CD4-positive, alpha-beta T cell treated with Interleukin-6 for 4 hours (primary cell): ENCODE results near the gene AMZ1.

Source experiments
- DNase-seq: peaks from one replicate; pipeline ENCODE4 v3.0.0-alpha.2; 2020; ENCODE audit warnings: mixed read lengths

Gene AMZ1, protein sequence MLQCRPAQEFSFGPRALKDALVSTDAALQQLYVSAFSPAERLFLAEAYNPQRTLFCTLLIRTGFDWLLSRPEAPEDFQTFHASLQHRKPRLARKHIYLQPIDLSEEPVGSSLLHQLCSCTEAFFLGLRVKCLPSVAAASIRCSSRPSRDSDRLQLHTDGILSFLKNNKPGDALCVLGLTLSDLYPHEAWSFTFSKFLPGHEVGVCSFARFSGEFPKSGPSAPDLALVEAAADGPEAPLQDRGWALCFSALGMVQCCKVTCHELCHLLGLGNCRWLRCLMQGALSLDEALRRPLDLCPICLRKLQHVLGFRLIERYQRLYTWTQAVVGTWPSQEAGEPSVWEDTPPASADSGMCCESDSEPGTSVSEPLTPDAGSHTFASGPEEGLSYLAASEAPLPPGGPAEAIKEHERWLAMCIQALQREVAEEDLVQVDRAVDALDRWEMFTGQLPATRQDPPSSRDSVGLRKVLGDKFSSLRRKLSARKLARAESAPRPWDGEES

DNA sequence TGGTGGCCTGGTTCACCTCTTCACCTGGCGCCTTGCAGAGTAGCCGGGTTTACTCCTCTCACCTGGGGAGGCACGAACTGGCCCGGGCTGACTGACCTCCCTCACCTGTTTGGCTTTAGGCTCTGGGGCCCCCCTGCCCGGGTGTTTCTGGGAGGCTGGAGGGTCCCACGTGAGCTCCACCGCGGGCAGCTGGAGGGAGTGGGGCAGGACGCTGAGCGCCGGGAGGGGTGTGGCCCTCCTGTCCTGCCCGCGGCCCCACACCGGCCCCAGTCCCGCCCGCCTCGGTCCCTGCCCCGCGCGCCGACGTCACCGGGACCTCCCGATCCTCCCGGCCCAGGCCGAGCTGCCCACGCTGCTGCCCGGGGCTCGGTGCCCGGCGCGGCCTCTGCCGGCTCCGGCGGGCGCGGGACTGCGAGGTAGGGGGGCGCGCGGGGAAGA, at the start of gene AMZ1:
Gene AMZ1 (plus strand): TSS at position 322 of the 438 bp plus-strand sequence. CDS start 12,250 bp downstream, outside the sequence.
- DNase-seq: no peak

DNA sequence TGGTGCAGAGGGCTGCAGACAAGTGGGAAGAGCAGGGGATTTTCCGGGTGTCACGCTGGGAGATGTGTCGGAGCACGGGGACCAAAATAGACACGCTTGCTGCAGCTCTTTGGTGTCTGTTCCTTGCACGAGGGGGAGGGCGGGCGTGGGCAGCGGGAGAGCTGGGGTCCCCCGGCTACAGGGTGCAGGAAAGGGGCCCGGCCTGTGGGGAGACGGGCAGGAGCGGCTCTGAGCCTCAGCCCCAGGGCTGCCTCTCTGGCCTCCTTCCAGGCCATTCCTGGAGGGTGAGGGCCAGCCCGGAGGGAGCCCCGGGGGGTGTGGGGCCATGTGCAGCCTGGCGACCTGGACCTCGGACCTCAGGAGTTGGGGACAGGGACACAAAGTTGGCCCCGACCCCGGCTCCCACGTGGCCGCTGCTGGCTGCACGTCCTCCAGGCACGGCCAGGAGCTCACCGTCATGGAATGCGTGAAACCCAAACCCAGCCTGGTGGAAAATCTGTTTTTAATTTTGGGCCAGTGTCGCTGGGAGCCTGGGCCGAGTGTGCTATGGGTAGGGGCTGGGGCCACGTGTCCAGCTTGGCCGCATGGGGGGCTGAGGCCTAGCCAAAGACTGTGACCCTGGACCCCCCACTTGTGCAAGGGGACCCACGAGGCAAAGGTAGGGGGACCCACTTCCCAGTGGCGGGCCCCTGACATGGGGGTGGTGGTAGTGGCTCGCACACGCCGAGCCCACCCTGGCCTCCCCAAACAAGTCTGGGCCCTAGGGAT, 49.6 kb upstream of the AMZ1 start:
- DNase-seq: no peak

DNA sequence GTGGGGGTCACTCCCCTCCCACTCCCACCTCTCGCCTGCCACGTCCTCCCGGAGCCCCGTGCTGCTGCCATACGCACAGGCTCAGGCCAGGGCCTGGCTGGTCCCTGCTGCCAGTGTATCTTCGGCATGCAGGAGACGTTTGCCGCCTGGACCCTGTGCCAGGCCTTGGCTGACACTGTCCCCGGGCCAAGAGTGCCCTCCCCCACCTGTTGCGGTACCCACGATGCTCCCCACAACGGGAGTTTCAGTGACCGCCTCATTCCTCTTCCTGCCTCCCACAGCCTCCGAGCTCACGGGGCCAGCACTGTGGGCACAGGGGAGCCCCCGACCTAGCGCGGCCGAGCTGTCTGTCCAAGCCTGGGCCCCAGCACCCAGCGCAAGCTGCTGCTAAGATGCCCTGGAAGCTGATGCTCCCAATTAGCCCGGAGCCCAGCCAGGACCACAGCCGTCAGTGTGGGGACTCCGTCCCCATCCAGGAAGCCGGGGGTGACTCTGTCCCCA, 48.8 kb upstream of the AMZ1 start:
- no peak for DNase-seq

DNA sequence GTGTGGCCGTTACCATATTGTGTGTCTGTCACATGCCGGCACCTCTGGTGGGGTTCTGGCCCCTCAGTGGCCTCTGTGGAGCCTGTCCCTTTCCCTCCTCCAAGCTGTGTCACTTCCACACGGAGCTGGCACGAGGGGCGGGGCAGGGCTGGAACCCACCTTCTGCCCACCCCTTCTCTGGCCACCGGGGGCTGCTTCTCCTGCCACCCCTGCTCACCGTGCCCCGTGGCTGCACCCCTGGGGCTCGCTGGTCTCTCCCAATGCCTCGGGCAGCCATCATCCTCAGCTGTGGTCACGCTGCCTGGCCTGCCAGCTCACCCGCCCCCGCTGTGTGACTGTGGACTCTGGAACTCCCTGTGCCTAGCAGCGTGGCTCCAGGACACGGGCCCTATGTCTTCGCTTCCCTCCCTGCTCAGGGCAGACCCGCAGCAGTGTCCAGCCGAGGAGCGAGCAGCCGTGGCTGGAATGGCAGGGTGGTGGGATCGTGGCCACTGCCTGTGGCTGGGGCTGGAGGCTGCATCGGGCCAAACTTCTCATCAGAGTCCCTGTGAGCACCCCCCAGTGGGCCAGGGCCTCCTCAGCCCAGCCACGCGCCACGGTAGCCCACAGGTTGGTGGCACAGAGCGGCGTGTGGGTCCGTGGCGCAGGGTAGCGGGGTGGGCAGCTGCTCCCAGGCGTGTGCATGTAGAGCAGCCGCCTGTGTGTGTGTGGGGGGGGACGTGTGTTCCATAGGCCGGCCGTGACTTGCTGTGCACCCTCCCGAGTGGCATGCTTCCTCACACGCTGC, 48.1 kb upstream of the AMZ1 start:
- no peak for DNase-seq

DNA sequence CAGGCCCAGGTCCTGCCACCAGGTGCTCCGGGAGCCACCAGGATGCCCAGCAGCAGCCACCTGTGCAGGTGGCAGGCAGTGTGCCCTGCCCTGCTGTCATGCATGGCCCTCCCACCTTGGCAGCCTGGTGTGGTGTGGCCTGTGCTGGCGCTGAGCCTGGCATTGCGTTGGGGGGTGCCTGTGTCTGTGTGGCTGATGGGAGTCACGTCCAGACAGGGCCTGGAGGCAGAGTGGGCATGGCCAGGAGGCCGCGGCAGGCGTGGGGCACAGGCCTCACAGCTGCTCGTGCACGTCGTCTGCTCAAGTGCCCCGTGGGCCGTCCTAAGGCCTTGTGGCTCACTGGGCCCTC, 47.5 kb upstream of the AMZ1 start:
- no peak for DNase-seq

DNA sequence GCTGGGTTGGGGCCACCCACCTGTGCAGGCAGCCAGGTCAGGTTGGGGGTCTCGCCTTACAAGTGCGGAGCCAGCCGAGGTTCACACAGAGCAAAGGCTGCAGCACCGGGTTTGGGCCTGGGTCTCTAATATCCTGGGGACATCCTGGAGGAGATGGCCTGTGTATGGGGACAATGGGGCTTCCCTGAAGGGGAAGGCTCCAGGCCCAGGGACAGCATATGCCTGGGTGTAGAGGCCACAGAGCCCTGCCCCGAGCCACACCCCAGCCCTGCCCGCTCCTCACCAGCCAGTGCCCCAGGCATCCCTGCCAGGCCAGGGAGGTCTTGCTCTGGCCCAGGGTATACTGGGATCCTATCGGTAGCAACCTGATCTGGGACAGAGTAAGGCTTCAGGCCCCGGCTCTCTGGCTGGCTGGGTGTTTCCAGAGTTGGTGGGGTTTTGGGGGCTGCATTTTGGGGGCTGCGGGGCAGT, 47.1 kb upstream of the AMZ1 start:
- DNase-seq: no peak

GRCh38 chr7:2641406-2642393, 46.3 kb upstream of the AMZ1 start:
- no peak for DNase-seq

- no peak for DNase-seq
Observed at GRCh38 chr7:2643386-2644219, 44.4 kb upstream of the AMZ1 start.

DNA sequence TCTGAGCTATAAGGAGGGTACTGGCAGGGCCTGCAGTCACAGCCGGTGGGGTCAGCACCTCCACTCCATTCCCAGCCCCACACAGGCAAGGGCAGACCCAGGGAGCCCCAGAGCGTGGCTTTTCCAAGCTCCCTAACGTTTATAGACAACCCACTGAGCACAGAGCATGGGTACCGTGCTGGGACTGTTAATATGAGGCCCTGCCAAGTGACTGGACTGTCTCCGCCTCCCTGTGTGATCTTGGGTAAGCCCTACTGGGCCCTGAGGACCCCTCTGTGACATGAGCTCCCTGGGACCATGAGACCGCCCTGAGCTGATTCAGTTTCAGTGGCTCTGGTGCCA, 43.8 kb upstream of the AMZ1 start:
- no peak for DNase-seq

DNA sequence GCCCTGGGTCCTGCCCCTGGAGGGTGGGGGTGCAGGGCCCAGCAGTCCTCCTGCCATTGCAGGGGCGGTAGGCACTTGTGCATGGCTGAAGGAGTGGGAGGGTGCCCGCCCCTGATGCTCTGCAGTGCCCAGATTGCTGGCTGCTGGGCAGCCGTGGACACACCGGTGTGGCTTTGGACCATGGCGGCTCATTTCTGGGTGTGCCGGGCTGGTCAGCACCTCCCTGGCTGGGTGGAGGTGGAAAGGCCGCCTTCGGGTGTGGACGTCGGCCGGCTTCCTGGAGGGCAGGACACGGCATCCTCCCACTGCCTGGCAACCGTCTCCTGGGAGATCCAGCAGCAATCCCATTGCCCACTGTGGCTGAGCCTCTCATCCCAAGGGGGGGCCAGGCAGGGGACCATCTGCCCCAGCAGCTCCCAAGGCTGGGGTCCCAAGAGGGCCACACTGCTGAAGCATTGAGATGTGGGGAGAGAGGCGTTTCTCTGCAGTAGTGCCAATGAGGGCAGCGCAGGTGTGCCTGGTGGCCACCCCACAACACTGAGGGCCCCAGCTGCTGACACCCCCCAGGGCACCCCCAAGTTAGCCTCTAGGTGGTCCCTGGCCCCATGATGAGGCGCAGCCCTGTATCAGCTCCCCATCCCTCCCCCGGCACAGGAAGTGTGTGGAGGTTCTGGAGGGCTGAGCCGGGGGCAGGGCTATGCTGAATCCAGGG, 43.3 kb upstream of the AMZ1 start:
- DNase-seq: no peak

DNA sequence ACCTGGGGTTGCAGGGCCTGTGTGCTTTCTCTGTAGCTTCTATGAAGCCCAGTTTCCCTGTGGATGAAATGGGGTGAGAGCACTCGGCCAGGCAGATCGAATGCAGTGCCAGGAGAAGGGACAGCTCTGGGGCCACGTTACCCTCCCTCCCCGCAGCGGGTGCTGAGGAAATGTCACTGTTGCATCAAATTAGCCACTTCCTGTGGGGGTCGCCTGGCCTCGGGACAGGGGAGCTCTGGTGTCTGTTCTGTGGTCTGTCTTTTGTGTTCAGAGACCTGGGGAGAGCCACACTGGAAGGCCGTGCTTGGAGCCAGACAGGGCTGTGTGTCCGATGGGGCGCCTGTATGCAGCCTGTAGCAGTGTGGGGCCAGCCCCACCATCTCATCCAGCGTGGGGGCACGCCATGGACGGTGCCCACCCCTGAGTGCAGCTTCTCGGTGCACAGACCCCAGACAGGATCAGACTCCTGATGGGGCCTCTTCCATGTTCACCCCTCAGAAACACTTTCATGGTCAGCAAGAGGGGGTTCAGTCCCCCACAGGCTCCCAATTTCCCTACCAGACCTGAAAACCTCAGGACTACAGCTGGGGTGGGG, 42.6 kb upstream of the AMZ1 start:
- DNase-seq: peak; percentile 42

DNA sequence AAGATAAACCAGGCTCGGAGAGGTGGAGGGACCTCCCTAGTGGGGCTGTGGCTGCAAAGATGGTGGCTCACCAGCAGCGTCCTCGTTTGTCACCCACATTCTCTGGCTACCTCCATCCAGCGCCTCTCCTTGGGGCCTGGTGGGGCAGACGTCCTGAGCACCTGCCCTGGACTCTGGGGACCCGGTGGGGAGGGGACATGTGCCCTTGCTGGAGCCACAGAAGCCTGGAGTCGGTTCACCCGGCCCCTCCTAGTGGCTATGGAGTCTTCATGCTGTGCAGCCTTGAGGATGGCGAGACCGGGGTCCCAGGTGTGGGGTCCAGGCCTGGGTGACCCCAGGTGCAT, 41.7 kb upstream of the AMZ1 start:
- no peak for DNase-seq

DNA sequence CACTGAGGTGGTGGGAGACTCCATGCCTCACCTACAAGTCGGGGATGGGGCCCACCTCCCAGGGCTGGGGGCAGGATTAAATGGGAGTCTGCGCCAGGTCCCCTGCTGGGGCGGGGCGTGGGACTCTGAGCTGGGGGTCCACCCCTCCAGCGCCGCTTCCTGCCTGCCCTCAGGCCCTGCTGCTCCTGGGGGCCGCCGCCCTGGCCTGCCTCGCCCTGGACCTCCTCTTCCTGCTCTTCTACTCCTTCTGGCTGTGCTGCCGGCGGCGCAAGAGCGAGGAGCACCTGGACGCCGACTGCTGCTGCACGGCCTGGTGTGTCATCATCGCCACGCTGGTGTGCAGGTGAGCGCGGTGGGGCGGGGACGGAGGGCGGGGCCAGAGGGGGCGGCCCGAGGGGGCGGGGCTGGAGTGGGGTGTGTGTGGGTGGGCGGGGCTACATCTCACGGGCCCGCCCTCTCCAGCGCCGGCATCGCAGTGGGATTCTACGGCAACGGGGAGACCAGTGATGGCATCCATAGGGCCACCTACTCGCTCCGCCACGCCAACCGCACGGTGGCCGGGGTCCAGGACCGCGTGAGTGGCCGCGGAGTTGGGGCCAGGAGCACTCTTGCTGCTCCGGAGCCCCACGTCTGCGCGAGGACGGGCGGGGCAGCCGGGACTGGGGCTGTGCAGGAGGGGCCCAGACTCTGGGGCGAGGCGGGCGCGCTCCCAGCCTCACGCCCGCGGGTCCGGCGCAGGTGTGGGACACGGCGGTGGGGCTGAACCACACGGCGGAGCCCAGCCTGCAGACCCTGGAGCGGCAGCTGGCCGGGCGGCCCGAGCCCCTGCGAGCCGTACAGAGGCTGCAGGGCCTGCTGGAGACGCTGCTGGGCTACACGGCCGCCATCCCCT, 41.1 kb upstream of the AMZ1 start:
- DNase-seq: no peak

- DNase-seq: no peak
Observed at GRCh38 chr7:2647594-2648172, 40.3 kb upstream of the AMZ1 start.

DNA sequence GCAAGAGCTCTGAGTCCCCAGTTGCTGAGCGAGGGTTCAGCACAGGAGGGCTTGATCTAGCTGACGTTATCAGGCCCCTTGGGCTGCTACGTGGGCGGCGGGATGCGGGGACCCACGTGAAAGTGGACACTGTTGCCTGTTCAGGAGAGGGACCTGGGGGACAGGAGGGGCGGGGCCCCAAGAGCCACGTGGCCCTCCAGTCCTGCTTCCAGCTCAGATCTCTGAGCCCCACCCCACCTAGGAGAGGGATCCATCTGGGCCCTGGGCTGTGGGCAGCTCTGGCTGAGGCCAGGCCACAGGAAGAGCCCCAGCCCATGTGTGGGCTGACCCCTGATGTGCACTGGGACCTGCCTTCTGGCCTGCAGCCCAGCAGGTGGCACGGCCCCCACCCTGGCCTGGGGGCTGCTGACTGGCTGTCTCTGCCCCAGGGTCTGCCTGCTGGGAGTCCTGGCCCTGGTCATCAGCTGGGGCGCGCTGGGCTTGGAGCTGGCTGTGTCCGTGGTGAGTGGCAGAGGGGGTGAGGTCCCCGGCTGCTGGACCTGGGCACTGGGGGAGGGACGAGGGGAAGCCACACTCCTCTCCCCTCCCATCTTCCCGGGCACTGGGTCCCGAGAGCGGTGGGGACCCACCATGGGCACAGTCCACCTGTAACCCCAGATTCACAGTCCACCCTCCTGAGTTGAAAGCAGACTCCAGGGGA, 38.7 kb upstream of the AMZ1 start:
- DNase-seq: no peak

GRCh38 chr7:2649991-2650390, 38.0 kb upstream of the AMZ1 start:
- DNase-seq: no peak

DNA sequence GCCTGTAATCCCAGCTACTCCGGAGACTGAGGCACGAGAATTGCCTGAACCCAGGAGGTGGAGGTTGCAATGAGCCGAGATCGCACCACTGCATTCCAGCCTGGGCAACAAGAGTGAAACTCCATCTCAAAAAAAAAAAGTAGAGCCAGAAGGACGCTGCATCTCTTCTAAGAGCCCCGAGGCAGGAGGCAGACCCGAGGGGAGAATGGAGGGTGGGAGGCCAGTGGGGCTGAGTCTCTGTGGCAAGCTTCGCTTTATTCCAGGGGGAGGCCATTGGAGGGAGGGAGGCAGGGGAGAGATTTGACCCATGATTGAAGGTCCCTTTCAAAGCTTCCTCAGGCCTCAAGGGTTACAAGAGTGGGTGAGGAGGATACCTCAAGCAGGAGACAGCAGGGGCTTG, 37.6 kb upstream of the AMZ1 start:
- DNase-seq: no peak

GRCh38 chr7:2651336-2651735, 36.7 kb upstream of the AMZ1 start:
- DNase-seq: no peak
